Stimulated activated CD4-positive, alpha-beta T cell treated with anti-CD3 and anti-CD28 coated beads, Interleukin-2, amount 100 ng/mL, for 48 hours (primary cell): Measurements from ENCODE around the gene PIR.

Experiments used
- DNase-seq, 2 donors: peaks; one replicate each; pipeline ENCODE4 v3.0.0-alpha.2; 2020

The PIR gene

DNA sequence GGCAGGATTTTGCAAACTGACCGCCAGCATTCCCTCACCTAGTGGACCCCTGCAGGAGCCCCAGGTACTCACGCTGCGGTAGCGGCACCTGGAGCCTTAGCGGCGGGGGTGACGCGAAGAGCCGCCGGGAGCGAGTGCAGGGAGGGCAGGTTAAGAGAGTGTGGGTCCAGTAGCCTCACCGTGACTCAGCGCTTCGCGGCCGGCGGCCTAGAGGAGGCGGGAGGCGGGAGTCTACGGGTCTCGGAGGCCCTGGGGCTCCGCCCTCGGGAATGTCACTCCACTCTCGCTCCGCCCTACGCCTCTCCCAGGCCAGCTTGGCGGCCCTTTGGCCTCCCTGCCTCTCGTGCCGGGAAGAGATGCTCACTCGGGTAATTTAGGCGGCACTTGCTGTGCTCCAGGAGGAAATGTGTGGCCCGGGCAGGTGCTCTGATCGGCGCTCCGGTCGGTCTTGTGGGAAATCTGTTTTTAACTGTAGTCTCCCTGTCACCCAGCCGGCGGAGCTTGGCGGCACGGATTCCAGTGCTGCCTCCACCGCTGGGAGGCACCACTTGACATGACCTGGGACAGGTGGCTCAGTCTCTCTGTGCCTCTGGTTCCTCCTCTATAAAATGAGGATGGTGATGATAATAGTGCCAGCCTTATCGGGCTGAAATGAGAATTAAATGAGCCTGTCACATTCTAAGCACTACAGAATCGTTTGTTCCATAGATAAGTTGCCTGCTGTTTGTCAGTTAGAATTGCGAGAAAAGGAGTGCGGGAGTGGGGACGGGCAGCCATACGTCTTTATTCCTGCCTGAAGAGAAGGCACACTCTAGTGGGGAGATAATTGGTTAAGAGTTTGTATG is at the start of gene PIR:
Gene PIR, minus strand, starts transcription at position 216 of the 845 bp plus-strand sequence. CDS start 2,076 bp downstream, outside the sequence.
- DNase-seq: peak; percentile 34 to 47

GRCh38 chrX:15530318-15530717 is 37.2 kb upstream of the PIR start:
- DNase-seq: no peak

DNA sequence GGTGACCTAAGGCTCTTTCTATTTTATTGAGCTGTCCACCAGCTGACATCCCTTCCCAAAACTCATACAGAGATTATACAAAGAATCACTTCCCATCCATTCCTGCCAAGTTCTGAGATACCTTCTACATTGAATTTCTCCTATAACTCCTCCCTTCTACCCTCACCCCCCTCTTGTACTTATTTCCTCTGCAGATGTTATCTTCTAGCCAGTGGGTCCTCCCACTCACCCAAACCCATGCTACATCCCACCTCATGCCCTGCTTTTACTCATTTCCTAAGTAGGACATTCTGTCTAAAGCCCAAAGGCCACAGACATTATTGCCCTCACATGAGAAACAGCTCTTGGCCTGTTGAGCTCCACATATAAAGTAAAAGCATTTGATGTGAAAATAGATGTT is 36.0 kb upstream of the PIR start:
- DNase-seq: no peak

DNA sequence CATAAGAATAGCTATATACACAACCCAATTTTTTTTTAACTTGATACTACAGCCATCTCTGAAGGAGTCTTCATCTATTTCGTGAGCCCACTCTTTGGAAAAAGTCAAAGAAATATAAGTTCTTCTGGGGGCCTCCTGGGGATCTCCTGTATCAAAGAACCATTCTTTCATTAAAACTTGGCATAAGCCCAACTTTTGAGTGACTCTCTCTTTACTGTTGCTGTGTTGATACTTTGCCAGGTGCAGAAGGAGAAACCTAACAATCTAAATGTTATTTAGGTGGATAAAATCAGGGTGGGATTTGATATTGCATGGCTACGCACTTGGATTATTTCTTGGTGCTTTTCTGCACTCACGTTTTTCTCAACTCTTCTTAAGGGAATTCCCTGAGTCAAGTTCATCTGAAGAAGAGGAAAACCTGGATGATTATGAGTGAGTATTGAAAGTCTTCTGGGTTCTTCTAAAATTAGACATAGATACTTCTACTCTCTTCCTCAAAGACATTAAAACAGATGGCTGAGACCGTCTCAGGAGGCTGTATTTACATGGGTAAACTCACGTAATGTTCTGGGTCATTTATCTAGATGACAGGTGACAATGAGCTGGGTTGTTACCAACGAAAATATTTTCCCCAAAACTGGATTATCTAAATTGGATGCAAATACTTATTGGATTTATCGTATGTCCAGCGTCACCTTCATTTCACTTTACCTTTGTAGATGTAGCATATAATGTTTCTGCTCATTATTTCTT is 32.7 kb upstream of the PIR start:
- no peak for DNase-seq

DNA sequence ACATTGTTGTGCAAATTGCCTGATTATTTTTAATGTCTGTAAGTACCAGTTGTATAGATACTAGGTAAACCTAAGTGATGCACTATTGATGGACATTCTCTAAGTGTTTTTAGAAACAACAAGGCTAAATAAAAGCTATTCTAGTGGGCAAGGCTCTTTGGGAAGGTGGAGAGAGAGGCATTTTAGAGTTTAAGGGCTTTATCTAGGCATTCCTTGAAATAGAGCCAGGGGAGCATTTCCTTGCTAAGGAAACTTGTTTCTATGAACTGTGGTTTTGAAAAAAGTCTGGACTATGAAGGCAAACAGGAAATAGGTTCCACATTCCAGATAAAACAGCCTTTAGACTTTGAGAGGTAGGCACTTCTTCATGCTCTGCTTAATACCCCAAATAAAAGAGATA is 31.3 kb upstream of the PIR start:
- no peak for DNase-seq

- no peak for DNase-seq
Measured at GRCh38 chrX:15523088-15523487, 30.0 kb upstream of the PIR start.

GRCh38 chrX:15522464-15522863 is 29.3 kb upstream of the PIR start:
- DNase-seq: no peak

DNA sequence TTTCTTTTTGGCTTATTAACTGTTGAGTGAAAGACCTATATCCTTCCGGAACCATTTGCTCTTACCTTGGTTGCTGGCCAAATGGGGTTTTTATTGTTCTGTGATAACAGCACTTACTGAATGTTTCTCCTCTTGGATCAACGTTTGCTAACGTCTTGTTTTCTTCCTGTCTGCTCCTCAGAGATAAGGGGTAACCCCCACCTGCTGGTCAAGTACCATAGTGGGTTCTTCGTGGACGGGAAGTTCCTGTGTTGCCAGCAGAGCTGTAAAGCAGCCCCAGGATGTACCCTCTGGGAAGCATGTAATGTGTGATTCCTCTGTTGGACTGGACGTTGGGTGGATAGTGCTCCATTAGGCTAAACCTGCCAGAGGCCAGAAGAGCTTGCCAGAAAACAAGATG is 22.8 kb upstream of the PIR start:
- DNase-seq: no peak

DNA sequence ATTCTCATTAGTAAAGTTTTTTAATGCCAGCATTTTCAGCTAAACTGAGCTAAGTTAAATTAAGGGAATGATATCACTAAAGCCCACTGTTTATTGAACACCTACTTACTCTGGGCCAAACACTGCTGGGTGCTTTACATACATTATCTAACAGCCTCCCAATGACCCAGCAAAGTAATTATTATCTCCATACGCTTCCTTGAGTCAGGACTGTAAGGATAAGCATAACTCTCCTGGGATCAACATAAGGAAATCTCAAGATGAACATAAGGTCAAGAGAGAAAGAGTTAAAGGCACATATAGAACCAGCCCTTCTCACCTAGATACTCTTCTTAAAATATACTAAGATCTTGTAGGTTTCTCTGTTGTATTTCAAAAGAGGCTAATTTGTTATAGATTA is 21.1 kb upstream of the PIR start:
- DNase-seq: no peak

GRCh38 chrX:15512401-15512965 is 19.4 kb upstream of the PIR start:
- no peak for DNase-seq

- DNase-seq: no peak
Measured at GRCh38 chrX:15511563-15511962, 18.4 kb upstream of the PIR start.

GRCh38 chrX:15509845-15510244 is 16.7 kb upstream of the PIR start:
- no peak for DNase-seq

DNA sequence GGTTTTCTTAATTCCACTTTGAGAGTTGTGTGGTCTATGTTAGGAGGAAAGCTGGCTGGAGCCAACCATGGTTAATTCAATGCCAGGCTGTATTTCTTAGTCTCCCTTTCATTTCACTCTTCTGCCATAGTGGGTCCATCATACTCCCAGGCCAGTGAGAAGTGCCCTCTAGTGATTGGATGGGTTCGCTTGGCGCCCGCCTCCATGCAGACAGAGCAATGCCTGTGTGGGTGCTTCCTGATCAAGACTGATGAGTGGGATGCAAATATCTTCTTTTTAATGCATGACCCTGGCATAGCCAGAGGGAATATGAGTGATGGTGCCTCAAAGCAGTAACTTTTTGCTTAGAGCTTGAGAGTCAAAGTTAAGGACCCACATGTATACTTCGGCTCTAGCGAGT is 13.9 kb upstream of the PIR start:
- no peak for DNase-seq

- no peak for DNase-seq
Measured at GRCh38 chrX:15505101-15505500, 12.0 kb upstream of the PIR start.

- DNase-seq: no peak
Measured at GRCh38 chrX:15504661-15505060, 11.5 kb upstream of the PIR start.

DNA sequence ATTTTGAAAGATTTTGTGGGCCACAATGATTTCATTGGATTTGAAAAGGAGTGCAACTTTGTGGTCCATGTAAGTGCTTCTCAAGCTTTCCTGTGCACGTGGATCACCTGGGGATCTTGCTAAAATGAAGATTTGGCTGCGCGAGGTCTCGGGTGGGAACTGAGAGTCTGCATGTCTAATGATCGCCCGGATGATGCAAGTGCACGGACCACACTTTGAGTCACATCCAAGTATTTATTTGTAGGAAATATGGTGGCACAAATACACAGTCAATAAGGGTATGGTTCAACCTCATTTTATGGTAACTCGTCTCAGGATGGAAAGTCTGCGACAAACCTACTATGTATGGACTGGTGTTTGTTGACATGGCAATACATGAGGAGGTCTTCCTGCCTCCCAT is 8.4 kb upstream of the PIR start:
- no peak for DNase-seq

DNA sequence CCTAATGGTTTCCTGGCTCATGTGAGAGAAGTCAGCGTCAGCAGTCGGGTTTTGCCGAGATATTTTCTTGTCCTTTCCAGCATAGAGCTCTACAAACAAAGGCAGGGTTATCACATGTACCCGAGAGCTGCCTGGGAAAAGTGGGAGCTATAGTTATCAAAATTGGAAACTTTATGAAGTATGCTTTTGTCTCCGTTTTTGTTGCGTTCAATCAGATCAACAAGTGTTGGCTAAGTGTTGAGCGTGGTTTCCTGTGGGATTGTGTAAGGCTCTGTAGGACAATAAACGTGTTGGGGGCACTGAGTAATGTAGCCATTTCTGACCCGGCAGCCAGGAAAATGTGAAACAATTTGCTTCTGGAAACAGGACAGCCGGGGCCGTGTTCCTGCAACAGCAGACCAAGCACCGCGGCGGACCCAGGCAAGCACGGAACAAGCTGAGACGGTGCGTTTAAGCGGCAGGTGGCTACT is 7.4 kb upstream of the PIR start, which contains the start of gene BMX:
Gene BMX, plus strand, starts transcription at position 311 of the 470 bp plus-strand sequence. CDS start 7,547 bp downstream, outside the sequence.
- no peak for DNase-seq

DNA sequence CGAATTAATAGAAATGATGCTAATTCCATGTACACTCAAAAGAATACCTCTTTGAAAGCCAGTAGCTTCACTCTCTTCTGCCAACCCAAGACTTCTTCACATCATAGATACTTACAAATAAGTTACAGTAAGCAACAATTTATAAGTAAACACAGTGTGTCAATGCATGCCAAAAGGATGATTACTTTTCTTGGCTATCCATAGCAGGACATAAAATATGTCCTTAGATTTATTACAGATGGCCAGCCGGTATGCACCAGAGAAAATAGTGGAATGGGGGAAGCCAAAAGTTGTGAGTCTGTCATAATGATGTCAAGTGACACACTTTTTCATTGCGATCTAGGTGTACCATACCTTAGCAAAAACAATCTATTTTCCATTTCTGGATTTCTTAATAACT is 6.8 kb upstream of the PIR start:
- DNase-seq: no peak

- DNase-seq: no peak
Measured at GRCh38 chrX:15498741-15499140, 5.6 kb upstream of the PIR start.

GRCh38 chrX:15497865-15498264 is 4.7 kb upstream of the PIR start:
- DNase-seq: peak; percentile 36 to 50

GRCh38 chrX:15496824-15497223 is 3.7 kb upstream of the PIR start:
- no peak for DNase-seq

GRCh38 chrX:15495801-15496200 is 2.7 kb upstream of the PIR start:
- no peak for DNase-seq

GRCh38 chrX:15492469-15492868 is 664 bp downstream of the PIR start:
- DNase-seq: no peak

- no peak for DNase-seq
Measured at GRCh38 chrX:15483891-15484290, 9.2 kb downstream of the PIR start.
